ELR (cell line): ENCODE data around the gene GAGE10.

Experiments used
- DNase-seq: peaks from one replicate; pipeline ENCODE4 v3.0.0-alpha.2; 2015; ENCODE audit warnings: low read depth

The GAGE10 gene, protein sequence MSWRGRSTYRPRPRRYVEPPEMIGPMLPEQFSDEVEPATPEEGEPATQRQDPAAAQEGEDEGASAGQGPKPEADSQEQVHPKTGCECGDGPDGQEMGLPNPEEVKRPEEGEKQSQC

DNA sequence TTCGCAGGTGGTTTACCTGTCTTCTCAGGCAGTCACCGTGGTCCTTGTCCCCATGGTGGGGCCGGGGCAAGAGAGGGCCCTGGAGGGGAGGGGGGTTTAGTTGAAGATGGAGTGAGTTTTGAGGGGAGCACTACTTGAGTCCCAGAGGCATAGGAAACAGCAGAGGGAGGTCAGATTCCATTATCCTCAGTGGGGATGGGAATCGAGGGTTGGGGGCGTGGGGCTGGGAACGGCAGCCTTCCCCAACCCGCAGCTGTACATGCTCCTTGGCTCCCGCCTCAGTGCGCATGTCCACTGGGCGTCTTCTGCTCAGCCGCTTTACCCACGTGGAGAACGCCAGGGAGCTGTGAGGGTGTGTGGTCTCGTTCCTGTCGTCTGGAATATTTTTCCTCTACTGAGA is at the start of gene GAGE10:
TSS of gene GAGE10 (plus strand) at position 301 of the 400 bp plus-strand sequence. CDS start 1,214 bp downstream, outside the sequence.
- DNase-seq = no peak

DNA sequence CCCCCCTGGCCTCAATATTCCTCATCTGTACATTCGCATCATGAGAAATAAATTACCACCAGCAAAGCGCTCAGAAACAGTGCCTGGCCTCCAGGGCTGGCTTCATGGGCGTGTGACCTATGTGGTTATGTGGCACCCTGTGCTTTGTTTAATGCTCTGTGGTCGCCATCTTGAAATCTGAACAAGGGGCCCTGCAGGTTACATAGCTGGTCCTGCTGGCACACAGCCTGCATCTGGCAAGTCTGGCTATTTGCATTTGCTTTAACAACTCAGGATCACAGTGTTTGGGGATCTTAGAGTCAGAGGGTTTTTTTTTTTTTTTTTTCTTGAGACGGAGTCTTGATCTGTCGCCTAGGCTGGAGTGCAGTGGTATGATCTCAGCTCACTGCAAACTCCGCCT is 48.8 kb upstream of the GAGE10 start:
- no peak for DNase-seq

DNA sequence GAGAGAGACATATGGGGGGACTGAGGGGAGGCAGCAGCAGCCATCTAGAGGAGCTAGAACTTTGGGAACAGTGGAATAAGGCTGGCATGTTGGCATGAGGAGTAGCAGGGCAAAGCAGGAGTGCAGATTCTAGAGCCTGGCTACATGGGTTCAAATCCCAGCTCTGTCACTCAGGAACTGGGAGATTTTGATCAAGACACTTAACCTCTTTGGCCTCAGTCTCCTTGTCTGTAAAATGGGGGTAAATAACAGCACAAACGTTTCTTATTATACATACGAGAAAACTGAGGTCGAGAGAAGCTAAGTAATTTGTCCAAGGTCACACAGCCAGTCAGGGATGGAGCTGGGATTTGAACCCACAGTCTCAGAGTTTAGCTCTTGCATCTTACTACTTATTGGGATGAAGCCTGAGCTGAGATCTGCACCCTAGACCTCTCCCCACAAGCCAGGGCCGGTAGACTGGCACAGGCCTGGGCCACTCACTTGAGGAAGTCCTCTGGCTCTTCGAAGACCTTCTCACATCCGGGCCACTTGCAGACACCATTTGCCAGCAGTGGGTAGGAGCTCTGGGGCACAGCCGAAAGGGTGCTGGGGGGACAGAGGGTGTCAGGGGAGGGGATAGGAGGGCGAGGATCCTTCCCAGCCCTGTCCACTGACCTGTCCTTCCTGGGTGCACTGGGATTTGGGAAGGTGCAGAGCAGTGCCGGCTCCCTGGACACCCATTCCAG is 47.0 kb upstream of the GAGE10 start:
- no peak for DNase-seq

DNA sequence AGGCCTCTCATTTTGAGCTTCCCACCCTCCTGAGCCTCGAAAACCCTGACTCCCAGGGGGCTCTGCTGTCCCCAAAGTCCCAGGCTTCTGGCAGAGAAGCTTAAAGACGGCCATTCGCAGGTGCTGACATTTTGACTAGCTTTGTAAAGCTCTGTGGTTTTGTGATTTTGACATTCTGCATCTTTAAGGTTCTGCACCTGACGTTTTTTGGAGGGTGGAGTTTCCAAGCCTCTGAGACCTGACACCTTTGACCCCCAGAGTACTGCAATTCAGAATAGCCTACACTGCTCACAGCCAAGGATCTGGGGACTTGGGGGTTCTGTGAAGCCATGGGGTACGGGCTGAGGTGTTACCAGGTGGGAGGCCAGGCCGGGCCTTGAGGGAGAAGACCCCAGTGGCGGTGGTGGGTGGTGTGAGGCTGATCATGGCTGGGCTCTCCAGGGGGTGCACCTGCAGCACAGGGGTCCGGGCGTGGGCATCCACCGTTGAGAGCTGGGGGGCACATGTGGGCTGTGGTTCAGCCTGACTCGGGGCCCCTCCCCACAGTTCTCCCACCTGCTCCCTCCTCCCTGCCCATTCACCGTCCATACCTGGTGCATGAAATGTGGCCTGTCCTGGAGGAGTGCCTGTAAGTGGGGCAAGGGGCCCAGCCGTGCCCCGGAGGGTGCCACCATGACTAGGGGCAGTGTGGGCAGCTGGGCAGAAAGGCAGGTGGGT is 46.2 kb upstream of the GAGE10 start:
- no peak for DNase-seq

DNA sequence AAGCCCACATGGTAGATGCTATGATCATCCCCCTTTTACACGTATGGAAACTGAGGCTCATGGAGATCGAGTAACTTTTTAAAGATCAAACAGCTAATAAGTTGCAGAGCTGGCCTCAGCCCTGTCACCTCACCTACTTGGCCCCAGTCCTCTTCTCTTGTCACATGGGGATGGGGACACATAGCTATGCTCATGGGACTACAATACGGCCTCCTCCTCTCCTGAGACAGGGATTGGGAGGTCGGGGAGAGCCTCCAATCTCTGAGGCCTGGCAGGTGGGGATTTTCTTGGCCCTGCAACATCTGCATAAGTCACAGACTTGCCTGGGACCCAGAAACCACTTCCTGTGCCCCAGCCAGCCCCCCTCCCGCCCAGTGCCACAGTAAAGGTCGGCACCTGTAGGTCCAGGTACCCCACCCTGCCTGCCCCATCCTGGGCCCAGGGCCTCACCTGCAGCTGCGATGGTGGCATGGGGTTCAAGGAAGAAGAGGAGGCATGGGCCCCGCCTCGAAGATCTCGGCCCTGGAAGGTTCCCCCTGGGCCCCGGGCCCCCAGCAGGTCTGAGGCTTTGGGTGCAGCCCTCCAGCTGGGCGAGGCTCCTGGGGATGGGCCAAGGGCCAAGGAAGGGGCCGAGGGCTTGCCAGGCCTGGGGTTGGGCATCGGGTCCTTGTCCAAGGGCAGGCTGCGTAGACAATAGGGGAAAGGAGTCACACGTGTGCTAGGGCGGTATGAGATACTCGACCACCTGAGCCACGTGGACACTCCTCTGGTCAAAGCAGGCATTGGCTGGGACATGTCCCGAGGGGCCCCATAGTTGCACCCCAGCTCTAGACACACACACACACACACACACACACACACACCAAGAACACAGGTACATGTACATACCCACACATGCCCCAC is 45.3 kb upstream of the GAGE10 start:
- DNase-seq = no peak

DNA sequence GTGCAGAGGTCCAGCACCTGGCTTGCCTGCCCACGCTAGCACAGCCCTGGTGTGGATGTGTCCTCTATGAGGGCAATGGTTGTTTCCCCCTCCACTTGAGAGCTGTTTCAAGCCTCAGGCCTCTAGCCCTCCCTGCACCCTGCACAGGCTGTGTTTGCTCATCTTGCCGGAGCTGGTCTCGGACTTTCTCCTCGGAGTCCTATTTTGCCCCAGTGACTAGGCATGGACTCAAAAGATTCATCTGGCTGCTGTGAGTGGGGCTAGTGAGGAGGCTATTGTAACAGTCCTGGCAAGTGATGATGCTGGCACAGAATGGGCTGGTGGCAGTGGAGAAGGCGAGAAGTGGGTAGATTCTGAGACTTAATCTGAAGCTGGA is 44.7 kb upstream of the GAGE10 start:
- no peak for DNase-seq

DNA sequence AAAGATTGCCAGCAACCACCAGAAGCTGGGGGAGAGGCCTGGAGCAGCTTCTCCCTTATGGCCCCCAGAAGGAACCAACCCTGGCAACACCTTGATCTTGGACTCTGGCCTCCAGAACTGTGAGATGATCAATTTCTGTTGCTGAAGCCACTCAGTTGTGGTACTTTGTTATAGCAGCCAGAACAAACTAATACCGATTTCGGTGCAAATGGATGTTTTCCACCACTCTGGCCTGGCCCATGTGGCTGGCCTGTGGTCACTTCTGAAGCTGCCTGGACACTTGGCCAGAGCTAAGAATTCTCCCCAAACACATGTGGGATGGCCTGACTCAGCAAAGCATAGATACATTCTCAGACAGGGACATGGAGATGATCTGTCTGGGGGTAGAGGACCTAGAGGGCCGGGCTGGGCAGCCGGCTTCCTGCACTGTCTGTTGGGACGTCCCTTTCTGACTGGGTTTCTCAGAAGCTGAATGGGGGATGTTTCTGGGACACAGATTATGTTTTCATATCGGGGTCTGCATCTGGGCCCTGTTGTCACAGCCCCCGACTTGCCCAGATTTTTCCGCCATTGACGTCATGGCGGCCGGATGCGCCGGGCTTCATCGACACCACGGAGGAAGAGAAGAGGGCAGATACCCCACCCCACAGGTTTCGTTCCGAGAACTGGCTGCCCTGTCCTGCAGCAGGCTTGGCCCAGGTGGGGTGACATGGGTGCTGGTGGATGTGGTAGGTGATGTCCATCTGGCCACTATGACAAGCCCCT is 43.0 kb upstream of the GAGE10 start:
- DNase-seq = no peak

DNA sequence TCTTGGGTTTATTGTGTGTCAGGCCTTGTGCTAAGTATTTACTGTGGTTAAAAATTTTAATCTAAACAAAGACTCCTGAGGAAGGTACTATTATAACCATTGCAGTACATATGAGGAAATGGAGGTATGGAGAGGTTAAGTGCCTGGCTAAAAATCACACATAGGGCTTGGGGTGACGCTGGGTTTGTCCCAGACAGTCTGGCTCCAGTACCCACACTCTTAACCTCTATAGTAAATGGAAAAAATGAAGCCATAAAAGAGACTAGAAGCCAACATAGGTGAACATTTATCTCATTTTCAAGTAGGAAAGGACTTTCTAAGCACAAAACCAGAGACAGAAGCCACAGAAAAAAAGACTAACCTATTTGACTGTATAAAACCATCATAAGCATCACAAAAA is 40.8 kb upstream of the GAGE10 start:
- no peak for DNase-seq

DNA sequence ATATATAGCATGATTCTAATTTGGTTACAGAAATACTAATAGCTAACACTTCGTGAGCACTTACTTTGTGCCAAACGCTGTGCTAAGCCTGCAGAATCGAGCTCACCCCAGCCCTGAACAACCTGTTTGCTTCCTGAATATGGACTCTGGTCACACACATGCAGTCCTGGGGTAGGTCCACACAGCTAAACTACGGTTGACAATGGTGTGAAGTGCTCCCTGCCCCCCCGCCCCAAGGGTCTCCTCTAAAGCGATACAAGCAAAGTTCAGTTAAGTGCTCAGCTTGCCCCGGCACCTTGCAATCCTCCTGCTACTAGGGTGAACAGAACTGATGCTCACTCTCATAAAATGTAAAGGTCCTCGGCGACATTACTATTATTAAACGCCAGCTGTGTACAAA is 39.8 kb upstream of the GAGE10 start:
- no peak for DNase-seq

DNA sequence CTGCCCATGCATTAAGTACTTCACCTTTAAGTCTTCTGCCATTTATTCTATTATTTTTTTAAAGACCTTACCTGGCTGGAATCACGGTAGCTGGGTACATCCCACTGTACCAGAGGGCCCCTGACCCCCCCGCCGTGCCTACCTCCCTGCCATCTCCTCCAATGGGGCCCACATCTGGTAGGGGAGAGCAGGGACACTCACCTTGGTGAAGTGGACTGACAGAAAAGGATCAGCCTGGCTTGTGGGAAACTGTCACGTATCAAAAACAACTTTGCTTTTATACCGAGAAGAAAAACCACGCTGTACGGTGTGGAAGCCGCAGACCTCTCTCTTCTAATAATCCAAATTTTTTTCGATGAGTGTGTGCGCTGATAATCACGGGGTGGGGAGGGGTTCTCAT is 39.0 kb upstream of the GAGE10 start, which contains the start of gene FOXP3:
TSS of gene FOXP3 (minus strand) at position 251 of the 400 bp plus-strand sequence. CDS start 6,205 bp downstream, outside the sequence.
- no peak for DNase-seq

DNA sequence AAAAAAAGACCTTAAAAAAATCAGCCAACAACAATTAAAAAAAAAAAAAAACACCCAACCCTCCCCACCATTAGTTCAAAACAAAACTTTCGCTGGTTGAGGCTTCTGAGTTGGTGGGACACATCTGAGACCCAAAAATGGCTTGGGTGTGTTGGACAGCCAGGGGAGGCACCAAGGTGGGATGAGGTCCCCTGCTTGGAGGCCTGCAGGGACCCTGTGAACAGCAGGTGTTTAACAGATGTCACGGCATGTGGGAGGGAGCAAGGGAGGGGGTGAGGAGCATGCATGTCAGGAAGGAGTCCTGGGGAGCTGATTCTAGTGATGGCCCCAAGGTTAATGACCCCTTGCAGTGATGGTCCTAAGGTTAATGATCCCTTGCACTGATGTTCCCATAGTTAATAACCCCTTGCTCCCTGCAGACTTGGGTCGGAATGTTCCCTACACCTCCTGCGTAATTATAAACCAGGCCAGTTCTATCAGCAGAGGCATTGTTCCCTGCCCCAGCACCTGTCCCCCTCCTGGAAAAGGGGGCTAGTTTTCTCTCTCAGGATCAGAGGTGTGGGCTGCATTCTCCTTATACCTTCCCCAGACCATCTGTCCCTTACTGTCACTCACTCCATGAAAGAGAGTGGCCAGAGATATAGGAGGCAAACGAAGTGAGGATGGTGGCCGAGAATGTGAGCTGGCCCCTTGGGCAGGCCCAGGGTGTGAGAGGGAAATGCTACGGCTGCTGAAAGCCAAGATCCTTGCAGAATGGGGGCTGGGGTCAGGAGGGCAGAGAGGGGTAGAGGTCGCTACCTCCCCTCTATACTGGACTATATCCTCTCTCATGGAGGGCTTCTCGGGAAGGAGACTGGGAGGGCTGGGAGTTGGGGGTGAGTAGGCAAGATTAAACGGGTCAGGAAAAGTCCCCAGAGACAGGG is 36.7 kb upstream of the GAGE10 start:
- no peak for DNase-seq

DNA sequence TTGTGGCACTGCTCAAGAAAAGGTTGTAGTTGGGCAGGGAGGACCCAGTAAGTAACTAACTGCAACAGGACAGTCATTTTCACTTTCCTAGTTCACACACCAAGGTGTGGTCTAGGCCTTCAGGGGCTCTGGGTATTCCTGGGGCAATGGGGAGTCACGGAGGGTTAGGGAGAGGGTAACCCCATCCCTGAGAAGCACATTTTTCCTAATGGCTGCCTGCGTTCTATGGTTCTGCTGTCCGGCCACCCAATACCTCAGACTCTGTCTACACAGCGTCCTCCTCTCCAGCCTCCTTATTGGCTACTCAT is 34.8 kb upstream of the GAGE10 start:
- DNase-seq = no peak

DNA sequence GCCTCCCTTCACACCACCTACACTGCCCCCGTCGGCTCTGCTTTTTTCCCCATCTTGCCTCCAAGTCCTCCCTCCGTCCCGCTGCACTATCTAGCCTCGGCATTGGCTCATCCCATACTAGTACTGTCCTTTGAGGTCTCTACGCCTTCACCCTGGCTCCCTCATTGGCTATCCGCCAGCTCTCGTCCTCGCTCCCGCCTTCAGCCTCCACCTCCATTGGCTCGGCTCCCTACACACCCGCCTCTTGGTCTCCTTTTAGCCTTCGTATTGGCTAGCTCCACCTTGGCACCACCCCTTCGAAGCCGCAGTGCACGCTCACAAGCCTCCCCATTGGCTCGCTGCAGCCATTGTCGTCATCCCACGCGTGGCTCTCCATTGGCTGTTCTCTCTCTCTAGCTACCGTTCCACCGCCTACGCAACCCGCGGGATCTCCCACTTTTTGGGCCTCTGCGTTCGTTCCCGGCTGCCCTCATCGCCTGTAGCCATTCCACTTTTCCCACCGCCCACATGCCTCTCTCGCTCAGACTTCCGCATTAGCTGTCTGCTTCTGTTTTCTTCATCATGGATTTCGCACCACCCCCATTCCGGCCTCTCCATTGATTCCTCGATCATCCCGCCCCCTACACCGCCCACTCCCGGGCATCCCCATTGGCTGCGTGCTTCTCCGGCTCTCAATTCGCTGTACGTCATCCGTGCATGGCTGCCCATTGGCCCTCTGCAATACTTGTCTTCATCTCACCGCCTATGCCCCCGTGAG is 34.3 kb upstream of the GAGE10 start:
- peak; percentile 97 for DNase-seq

DNA sequence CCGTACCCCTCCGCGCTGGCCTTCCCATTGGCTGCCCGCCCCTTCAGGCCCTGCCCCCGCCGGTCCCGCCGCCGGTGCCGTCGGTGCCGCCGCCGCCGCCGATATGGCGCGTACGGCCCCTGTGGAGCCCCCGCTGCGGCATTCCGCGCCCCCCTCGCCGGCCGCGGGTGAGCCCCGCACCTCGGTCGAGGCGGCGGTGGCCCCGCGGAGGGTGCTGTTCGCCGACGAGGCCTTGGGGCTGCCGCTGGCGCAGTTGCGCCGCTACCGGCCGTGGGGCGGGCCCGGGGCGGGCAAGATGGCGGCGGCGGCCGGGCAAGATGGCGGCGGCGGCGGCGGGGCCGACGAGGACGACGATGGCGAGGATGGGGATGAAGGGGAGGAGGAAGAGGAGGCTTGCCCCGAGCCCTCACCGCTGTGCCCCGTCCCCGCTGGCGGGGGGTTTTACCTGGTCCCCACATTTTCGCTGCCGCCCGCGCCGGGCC is 33.6 kb upstream of the GAGE10 start, which contains the start of gene PPP1R3F:
TSS of gene PPP1R3F (plus strand) at position 27 of the 482 bp plus-strand sequence. CDS start at position 104, 77 bp downstream.
- no peak for DNase-seq

DNA sequence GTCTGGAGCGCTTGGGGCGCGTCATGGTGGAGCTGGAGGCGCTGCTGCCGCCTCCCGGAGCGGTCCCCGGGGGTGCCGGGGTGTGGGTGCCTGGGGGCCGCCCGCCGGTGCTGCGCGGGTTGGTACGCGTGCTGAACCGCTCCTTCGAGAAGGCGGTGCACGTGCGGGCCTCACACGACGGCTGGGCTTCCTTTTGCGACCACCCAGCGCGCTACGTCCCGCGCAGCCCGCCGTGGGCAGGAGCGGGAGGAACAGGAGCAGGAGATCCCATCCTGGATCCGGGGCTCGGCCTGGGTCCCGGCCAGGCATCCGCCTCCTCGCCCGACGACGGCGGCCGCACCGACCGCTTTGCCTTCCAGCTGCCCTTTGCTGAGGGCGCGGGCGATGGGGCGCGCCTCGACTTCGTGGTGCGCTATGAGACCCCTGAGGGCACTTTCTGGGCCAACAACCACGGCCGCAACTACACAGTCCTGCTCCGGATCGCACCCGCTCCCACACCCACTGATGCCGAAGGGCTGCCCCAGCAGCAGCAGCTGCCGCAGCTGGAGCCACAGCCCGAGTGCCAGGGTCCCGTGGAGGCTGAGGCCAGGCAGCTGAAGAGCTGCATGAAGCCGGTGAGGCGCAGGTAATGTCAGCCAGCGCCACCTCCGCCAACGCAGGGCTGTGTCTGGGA is 33.1 kb upstream of the GAGE10 start:
- no peak for DNase-seq

DNA sequence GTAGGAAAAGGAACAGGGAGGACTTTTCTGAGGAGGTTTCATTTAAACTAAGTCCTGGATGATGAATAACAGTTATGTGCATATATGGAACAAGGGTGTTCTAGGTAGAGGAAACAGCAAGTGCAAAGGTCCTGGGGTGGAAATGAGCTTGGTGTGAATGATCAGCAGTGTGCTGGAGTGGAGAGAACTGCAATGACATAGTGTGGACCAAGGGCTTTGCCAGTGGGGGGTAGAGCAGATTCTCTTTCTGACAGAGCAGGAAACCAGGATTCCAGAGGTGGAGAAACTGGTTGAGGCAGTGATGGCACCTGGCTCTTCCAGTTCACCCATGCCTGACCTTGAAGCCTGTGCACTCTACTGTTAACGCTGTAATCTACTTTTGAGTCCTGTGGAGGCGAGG is 32.1 kb upstream of the GAGE10 start:
- no peak for DNase-seq

DNA sequence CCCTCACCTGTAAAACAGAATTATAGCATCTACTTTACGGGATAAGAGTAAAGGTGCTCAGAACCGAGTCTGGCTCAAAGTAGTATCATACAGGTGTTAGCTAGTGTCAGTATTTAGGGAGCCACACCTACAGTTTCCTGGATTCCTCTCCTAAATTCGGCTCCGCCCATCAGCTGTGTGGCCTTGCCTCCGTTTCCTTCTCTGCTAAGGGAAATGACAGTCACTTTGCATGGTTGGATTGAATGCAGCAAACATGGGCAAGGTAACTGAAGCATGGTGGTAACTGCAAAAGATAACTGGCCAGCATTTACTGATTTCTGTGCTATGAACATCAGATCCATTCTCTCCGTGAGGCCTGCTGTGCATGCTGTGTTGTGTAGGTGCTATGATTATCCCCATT is 31.0 kb upstream of the GAGE10 start:
- no peak for DNase-seq

DNA sequence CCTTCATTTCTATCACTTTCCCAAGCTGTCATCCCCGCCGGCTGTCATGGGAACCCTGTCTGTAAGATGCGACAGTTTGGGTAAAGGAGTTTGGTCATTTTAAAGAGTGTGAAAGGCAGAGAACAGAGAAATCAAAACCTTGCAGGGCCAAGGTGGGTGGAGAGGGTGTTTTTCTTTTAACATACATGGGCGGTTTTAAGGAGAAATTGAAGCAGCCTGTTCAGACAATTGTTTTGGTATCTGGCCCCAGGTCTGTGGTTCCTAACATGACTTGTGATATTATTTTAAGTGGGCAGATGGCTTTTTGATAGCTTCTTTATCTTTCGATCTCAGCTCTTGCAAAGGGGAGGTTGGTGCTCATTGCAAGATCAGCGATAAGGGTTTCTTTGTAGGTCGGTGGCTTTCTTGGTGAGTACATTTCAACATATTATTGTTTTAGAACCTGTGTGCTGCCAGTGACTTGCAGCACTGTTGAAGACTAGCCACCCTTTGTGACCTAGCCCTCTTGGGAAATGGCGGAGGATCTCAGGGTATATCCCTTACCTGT is 30.2 kb upstream of the GAGE10 start:
- no peak for DNase-seq

DNA sequence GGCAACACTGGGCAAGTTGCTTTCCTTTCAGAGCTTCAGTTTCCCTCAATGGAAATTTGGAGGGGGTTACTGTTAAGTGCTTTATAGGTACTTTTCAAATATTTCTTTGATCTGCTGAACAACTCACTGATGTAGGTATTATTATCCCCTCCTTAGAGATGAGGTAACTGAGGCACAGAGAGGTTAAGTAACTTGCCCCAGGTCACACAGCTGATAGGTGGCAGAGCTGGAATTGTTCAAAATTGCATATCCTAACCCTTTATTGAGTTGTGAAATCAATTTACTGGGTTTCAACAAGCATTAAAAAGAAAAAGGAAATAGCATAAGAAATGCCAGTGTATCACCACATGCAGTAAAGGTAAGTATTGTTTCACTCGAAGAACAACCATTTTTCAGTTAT is 27.2 kb upstream of the GAGE10 start:
- DNase-seq = no peak
